ENCODE data around the gene TSFM. TPM values are rescaled to one million over a fixed set of nuclear protein-coding genes. Genes with fewer than 3 reads are reported as not detected.
A peak's percentile ranks its signal among the peaks of the same experiment; 100 is the strongest.

TSFM gene
- polyA plus RNA-seq (2013, experiment 1 of 2; ENCODE audit: insufficient read length), result 30.6 TPM
- polyA plus RNA-seq (2013, experiment 2 of 2; ENCODE audit: insufficient read length), result 27.9 TPM

- DNase-seq, result peak; percentile 94
These were observed at the start of gene TSFM for GRCh38 chr12:57782608-57783465. TSS of gene TSFM (plus strand) at chr12:57782787. CDS start at chr12:57782802, 15 bp downstream.

DNA sequence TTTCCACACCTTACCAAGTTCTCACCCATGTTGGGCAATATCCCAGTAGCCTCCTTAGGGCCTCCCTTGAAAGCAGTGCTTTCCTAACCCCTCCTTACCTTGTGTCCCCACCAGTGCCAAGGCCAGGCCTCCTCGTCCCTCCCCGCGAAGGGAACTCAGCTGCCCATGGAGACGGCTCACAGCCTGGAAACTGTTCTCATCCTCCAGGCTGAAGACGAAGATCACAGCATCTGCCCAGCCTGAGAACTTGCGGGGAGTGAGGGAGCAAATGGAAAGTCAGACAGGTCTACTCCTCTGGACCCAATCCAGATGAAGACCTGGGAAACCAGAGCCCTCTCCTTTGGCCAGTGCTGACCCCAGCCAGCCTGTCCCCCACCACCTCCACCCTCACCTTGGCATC lies 48.7 kb upstream of the TSFM start:
- no peak for DNase-seq

DNA sequence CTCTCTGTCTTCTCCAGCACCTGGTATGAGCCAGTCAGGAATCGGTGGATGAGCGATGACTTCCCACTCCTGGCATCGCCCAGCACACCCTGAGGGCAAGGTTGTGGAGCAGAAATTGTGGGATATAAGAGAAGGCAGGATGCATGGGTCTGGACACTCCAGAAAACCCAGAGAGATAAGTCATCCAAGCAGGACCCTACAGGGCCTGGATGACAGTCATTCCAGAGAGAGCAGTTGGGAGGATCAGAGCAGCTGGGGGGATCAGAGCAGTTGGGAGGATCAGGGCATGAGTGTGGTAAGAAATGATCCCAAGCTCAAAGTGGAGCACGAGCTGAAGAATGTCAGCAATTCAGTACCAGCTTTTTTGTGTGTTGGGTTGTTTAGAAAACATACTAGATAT lies 48.0 kb upstream of the TSFM start:
- DNase-seq, result peak; percentile 45

GRCh38 chr12:57735198-57735855 lies 47.3 kb upstream of the TSFM start:
- DNase-seq, result no peak

GRCh38 chr12:57735952-57736740 lies 46.4 kb upstream of the TSFM start:
- peak; percentile 36 for DNase-seq

DNA sequence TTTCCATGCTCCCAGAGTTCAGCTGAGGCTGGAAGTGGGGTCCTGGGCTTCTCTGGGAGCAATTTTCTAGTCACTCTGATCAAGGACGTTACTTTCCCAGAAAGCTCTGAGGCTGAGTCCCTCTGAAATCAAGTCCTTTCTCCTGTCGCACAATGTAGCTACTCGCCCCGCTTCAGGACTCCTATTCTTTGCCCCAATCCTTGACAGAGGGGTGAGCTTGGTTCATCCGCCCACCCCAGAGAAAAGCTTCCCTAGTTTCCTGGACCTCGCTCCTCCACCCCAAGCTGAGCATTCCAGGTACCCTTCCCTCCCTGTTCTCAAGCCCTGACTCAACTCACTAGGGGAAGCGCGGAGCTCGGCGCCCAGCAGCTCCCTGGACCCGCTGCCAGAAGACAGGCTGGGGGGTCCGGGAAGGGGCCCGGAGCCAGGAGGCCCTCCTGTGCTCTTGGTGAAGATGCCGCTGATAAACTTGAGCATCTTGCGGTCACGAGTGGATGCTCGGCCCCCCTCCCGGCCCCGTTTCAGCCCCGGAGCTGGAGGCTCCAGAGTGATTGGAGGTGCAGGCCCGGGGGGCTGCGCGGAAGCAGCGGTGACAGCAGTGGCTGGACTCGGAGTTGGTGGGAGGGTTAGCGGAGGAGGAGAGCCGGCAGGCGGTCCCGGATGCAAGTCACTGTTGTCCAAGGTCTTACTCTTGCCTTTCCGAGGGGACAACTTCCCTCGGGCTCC lies 45.7 kb upstream of the TSFM start:
- DNase-seq, result no peak

- DNase-seq, result no peak
These were observed 44.8 kb upstream of the TSFM start for GRCh38 chr12:57737467-57738460.

DNA sequence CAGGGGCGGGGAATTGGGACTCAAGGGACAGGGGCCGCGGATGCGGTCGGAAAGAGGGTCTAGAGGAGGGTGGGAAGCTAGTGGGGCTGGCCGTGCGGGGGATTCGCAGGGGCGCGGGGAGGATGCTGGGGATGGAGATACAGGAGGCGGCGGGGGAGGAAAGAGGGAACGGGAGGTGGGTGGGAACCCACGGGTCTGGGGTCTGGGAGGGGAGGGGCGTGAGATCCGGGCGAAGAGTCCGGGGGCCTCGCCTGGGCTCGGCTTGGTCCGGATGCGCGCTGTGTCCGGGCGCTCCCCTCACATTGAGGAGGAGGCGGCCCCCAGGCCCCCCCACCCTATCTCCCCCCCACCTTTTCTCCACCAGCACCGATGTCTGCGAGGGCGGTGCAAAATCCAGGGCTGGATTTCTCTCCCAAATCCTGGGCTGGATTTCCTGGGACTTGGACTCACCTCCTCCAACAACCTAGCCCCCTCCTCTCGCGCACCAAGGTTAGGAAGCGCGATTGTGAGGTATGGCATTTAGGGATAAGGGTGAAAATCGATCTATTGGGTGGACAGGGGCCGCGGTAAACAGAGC lies 43.8 kb upstream of the TSFM start, which contains the start of gene AGAP2:
TSS of gene AGAP2 (minus strand) at position 82 of the 577 bp plus-strand sequence. CDS start 496 bp downstream, outside the sequence.
- no peak for DNase-seq

- DNase-seq, result no peak
These were observed 43.2 kb upstream of the TSFM start for GRCh38 chr12:57739387-57739786.

GRCh38 chr12:57739914-57740538 lies 42.6 kb upstream of the TSFM start:
- DNase-seq, result no peak

GRCh38 chr12:57740656-57741412 lies 41.8 kb upstream of the TSFM start:
- DNase-seq, result no peak

GRCh38 chr12:57741413-57741789 lies 41.2 kb upstream of the TSFM start:
- DNase-seq, result no peak

- DNase-seq, result no peak
These were observed 40.5 kb upstream of the TSFM start for GRCh38 chr12:57741844-57742738.

DNA sequence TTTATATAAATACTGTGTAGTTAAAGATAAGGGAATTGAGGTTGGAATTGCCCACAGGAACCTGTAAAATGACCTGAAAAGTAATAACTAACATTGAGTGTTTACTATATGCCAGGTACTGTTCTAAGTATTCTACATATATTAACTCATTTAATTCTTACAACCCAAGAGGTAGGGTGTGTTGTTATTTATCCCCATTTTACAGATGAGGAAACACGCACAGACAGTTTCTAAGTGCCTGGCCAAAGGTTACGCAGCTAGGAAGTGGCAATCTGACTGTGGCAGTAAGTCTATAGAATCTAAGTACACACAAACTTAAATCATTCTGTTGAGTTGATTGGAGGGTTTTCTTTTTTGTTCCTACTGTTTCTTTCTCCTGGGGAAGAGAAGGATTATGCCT lies 38.8 kb upstream of the TSFM start:
- no peak for DNase-seq

DNA sequence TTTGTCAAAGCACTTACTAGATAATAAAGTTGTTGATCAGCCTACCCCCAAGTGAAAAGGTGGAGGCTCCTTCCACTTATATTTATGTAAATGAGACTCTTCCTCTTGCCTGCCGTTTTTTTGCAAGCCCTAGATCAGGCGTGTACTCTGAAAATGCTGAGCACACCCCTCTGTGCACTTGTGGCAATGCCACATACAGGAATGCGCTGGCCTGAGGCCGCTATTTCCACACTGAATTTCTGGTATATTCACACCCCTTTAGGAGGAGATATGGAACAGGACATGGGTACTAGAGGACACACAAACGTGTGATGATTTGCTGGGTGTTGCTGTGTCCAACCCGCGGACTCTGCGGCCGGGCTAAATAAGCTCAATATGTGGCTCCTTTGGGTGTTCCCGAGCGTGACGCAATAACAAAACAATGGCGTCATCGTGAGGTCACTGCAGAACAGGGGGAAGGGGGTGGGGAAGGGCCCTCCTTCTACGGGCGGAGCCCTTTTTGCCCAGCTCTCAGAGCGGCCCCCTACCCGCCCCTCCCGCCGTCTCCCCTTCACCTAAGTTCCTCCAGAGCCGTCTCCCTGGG lies 38.3 kb upstream of the TSFM start:
- DNase-seq, result peak; percentile 88

DNA sequence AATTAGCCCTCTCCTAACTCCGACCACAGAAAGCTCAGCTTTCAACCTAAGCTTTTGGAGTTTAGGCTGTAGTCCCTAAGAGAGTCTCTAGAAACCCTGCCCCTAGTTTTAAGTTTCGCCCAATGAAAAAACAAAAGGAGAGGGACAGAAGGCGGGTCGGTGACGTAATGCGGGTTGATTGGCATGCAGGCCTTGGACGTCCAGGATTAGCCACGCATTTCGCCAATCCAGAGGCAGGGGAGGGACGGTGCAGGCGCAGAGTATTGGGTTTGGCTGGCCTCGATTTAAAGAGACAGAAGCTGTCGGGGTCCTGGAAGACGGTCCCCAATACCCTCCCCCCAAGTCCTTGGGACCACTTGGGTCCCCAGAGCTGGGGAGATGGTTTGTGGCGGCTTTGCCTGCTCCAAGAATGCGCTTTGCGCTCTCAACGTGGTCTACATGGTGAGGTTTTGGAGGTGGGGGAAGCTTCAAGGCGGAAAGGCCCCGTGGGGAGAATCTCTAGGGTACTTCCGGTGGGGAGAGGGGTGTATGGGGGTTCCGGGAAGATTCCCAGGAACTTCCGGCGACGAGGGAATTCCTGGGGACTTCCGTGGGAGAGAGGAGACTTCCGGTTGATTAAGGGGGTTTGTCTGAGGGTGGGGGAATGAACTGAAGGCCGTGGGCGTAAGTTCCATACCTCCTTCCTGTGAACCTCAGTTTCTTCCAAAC lies 37.7 kb upstream of the TSFM start, which contains the start of gene TSPAN31:
TSS of gene TSPAN31 (plus strand) at position 263 of the 708 bp plus-strand sequence. CDS start at position 379, 116 bp downstream.
- DNase-seq, result peak; percentile 99

DNA sequence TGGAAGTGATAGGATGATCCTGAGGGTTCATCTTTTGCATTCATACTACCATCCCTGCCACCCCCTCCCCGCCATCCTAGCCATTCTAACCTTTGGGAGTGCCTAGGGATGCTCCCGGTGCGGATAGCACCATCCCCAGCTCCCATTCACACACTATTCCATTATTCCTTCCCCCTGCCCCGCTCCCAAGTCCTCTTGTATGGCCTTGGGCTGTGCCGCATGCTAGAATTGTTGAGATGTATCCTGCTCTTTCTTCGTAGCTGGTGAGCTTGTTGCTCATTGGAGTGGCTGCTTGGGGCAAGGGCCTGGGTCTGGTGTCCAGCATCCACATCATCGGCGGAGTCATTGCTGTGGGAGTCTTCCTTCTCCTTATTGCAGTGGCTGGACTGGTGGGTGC lies 37.1 kb upstream of the TSFM start:
- no peak for DNase-seq
